K562 (cell line): ENCODE measurements around the gene CPLX3. TPM values are rescaled to one million over a fixed set of nuclear protein-coding genes. Genes with fewer than 3 reads are reported as not detected.

Experiments used
- EWSR1 ChIP-seq: fragments of 450-650 bp; IDR thresholded peaks from 2 replicates; pipeline ENCODE4 v1.6.1; 2018; ENCODE audit warnings: borderline replicate concordance, mild to moderate bottlenecking, low read depth, moderate library complexity; ENCODE audit not compliant: partially characterized antibody
- HLTF ChIP-seq: fragments of 450-650 bp; IDR thresholded peaks from 2 replicates; pipeline ENCODE4 v1.6.1; 2016
- MCM7 ChIP-seq, 2 experiments: fragments of 450-650 bp; IDR thresholded peaks; 2 replicates each; pipeline ENCODE4 v1.6.1; 2016 to 2018
- NCOA6 ChIP-seq: fragments of 450-650 bp; IDR thresholded peaks from 2 replicates; pipeline ENCODE4 v1.6.1; 2017; ENCODE audit warnings: mild to moderate bottlenecking
- NFXL1 ChIP-seq: fragments of 450-650 bp; formaldehyde crosslinking; IDR thresholded peaks from 2 replicates; pipeline ENCODE4 v1.4.0; 2021; ENCODE audit warnings: mild to moderate bottlenecking
- NFYB ChIP-seq: IDR thresholded peaks from 2 replicates; pipeline ENCODE4 v1.6.1; 2011; ENCODE audit warnings: mild to moderate bottlenecking, moderate library complexity; ENCODE audit not compliant: insufficient read length; ENCODE audit errors: extremely low read depth
- POU5F1 ChIP-seq: fragments of 150-350 bp; IDR thresholded peaks from 2 replicates; pipeline ENCODE4 v1.6.1; 2014; ENCODE audit warnings: borderline replicate concordance, low read length, low read depth, mild to moderate bottlenecking; ENCODE audit not compliant: partially characterized antibody
- SP2 ChIP-seq: IDR thresholded peaks from 2 replicates; pipeline ENCODE4 v1.6.1; 2011; ENCODE audit warnings: mild to moderate bottlenecking, low read depth, low read length, moderate library complexity; ENCODE audit not compliant: poor library complexity, severe bottlenecking; ENCODE audit errors: extremely low read depth
- SUPT5H ChIP-seq: fragments of 450-650 bp; IDR thresholded peaks from 2 replicates; pipeline ENCODE4 v1.6.1; 2016
- TAF15 ChIP-seq: fragments of 200-400 bp; formaldehyde crosslinking; IDR thresholded peaks from 2 replicates; pipeline ENCODE4 v1.6.1; 2017; ENCODE audit warnings: mild to moderate bottlenecking, low read depth, low read length, moderate library complexity
- TEAD2 ChIP-seq: fragments of 450-650 bp; IDR thresholded peaks from 2 replicates; pipeline ENCODE4 v1.6.1; 2016; ENCODE audit warnings: missing genetic modification characterization, control low read depth, missing compliant biosample characterization
- TFAM ChIP-seq: fragments of 250-450 bp; sonication (Bioruptor Pico); conservative IDR thresholded peaks from 2 replicates; pipeline ENCODE4 v1.5.0; 2021; ENCODE audit warnings: mild to moderate bottlenecking, moderate library complexity
- TRIM28 ChIP-seq: fragments of 450-650 bp; IDR thresholded peaks from 2 replicates; pipeline ENCODE4 v1.6.1; 2017
- YBX1 ChIP-seq: fragments of 450-650 bp; IDR thresholded peaks from 2 replicates; pipeline ENCODE4 v1.7.1; 2016; ENCODE audit warnings: mild to moderate bottlenecking
- ZBTB7A ChIP-seq: IDR thresholded peaks from 2 replicates; pipeline ENCODE4 v1.6.1; 2011; ENCODE audit warnings: low read depth, mild to moderate bottlenecking, low read length, moderate library complexity, borderline replicate concordance; ENCODE audit not compliant: control insufficient read depth
- ZNF165 ChIP-seq: fragments of 250-450 bp; sonication (Bioruptor Pico); IDR thresholded peaks from 2 replicates; pipeline ENCODE4 v1.4.0; 2020; ENCODE audit warnings: borderline replicate concordance
- ZNF507 ChIP-seq: conservative IDR thresholded peaks from 2 replicates; pipeline ENCODE4 v1.6.1; 2017; ENCODE audit warnings: missing genetic modification characterization, missing compliant biosample characterization
- polyA plus RNA-seq, 8 experiments: library from polyadenylated mRNA; depleted of rRNA in 4 of 8; stranded (reverse) in 5 of 8; unstranded in 3 of 8; fragments of >200 nt; fragmentation: Nextera tagmentation in 2 of 8; fragmentation: Illumina TruSeq in 1 of 8; extraction: Ambion mirVana in 2 of 8; extraction: Trizol in 1 of 8; gene quantifications; 2 replicates each; pipeline versions ENCODE4 v1.2.1 to v1.2.3, GENCODE V29; 2011 to 2014; ENCODE audit warnings: inconsistent platforms in 1 of 8, missing spikeins in 1 of 8
- total RNA-seq, 7 experiments: library from RNA; depleted of rRNA in 6 of 7; stranded (reverse); fragments of >200 nt in 6 of 7; fragmentation: Illumina TruSeq in 2 of 7; extraction: Trizol in 2 of 7; gene quantifications; 2 replicates each; pipeline versions ENCODE4 v1.2.1 to v1.2.3, GENCODE V29; 2011 to 2021; ENCODE audit warnings: low replicate concordance in 1 of 7
- TF ChIP-seq, protein P1 (sequence below): fragments of 450-650 bp; formaldehyde crosslinking; IDR thresholded peaks from 2 replicates; pipeline ENCODE4 v1.4.0; 2020; ENCODE audit warnings: mild to moderate bottlenecking, moderate library complexity
- TF ChIP-seq, protein P2 (sequence below): IDR thresholded peaks from 2 replicates; pipeline ENCODE4 v1.6.1; 2011; ENCODE audit not compliant: insufficient read length; ENCODE audit errors: extremely low read depth
- TF ChIP-seq, protein P3 (sequence below): fragments of 250-450 bp; sonication (Bioruptor Pico); IDR thresholded peaks from 2 replicates; pipeline ENCODE4 v1.8.0; 2021; ENCODE audit warnings: moderate library complexity, mild to moderate bottlenecking, inconsistent platforms
- TF ChIP-seq, protein P4 (sequence below): sonication (generic); formaldehyde crosslinking; IDR thresholded peaks from 2 replicates; pipeline ENCODE4 v1.8.0; 2022; ENCODE audit warnings: missing genetic modification reagents, mild to moderate bottlenecking, moderate library complexity, borderline replicate concordance
- TF ChIP-seq, protein P5 (sequence below): fragments of 250-450 bp; sonication (Bioruptor Pico); IDR thresholded peaks from 2 replicates; pipeline ENCODE4 v1.5.0; 2021; ENCODE audit warnings: mild to moderate bottlenecking, borderline replicate concordance

CPLX3 gene
- total and polyA plus RNA-seq, 9 of the 15 experiments (the other 6 are each of a cell fraction or from before 2014, with no cell fraction given): not detected

DNA sequence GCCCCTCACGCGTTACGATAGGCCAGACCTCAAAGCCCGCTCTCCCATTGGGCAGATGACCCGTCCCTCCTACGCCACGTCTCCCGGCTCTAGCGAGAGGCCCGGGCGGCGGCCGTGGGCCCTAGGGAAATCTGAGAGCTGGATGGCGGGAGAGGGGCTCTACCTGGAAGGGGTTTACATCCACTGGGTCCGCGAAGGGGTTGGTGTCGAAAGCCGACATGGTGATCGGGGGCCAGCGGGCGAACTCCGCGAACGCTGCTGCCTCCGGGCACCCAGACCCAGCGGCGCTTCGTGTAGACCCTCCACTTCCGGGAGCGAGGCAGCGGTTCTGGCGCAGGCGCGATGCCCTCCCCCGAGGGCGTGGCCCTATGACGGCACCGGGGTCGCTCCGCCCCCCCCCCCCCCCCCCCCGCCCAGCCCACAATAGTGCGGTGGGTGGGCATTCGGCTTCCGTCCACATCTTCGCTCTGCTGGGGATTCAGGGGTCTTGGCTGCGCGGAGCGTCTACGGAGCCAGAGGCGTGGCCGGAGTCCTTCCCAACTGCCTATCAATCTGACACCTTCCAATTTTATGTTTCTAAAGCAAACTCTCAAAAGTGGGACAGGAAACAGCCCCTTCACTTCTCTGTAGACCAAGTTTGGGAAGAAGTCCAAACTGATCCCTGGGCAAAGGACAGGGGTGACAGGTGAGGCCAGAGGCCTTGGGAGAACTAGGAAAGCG, 46.8 kb downstream of the CPLX3 start, which contains the start of gene SCAMP2 (continued):
- TF ChIP-seq, protein P1, sequence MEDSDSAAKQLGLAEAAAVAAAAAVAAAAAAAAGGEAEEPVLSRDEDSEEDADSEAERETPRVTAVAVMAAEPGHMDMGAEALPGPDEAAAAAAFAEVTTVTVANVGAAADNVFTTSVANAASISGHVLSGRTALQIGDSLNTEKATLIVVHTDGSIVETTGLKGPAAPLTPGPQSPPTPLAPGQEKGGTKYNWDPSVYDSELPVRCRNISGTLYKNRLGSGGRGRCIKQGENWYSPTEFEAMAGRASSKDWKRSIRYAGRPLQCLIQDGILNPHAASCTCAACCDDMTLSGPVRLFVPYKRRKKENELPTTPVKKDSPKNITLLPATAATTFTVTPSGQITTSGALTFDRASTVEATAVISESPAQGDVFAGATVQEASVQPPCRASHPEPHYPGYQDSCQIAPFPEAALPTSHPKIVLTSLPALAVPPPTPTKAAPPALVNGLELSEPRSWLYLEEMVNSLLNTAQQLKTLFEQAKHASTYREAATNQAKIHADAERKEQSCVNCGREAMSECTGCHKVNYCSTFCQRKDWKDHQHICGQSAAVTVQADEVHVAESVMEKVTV (CRISPR knock-in tag): no peak
- TF ChIP-seq MCM7 (IDR thresholded peaks at IDR 0.05): no peak
- no peak for TF ChIP-seq NCOA6
- TF ChIP-seq YBX1: no peak
- TF ChIP-seq POU5F1: no peak
- TF ChIP-seq, protein P2, sequence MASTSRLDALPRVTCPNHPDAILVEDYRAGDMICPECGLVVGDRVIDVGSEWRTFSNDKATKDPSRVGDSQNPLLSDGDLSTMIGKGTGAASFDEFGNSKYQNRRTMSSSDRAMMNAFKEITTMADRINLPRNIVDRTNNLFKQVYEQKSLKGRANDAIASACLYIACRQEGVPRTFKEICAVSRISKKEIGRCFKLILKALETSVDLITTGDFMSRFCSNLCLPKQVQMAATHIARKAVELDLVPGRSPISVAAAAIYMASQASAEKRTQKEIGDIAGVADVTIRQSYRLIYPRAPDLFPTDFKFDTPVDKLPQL: no peak
- TF ChIP-seq SUPT5H: peak; percentile 96
- peak; percentile 72; the same call in 1 of the 2 replicates for TF ChIP-seq ZBTB7A
- TF ChIP-seq EWSR1: no peak
- TF ChIP-seq NFYB: peak; percentile 68
- no peak for TF ChIP-seq ZNF507 (tag)
- TF ChIP-seq TAF15: no peak
- no peak for TF ChIP-seq NFXL1 (CRISPR knock-in tag)
- no peak for TF ChIP-seq HLTF
- no peak for TF ChIP-seq TFAM (CRISPR knock-in tag)
- TF ChIP-seq, protein P3, sequence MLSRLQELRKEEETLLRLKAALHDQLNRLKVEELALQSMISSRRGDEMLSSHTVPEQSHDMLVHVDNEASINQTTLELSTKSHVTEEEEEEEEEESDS (CRISPR knock-in tag): no peak
- no peak for TF ChIP-seq ZNF165
- peak; percentile 72 for TF ChIP-seq SP2
- no peak for TF ChIP-seq TEAD2 (tag)
- TF ChIP-seq, protein P4, sequence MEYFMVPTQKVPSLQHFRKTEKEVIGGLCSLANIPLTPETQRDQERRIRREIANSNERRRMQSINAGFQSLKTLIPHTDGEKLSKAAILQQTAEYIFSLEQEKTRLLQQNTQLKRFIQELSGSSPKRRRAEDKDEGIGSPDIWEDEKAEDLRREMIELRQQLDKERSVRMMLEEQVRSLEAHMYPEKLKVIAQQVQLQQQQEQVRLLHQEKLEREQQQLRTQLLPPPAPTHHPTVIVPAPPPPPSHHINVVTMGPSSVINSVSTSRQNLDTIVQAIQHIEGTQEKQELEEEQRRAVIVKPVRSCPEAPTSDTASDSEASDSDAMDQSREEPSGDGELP (CRISPR knock-in tag): peak; percentile 91
- TF ChIP-seq, protein P5, sequence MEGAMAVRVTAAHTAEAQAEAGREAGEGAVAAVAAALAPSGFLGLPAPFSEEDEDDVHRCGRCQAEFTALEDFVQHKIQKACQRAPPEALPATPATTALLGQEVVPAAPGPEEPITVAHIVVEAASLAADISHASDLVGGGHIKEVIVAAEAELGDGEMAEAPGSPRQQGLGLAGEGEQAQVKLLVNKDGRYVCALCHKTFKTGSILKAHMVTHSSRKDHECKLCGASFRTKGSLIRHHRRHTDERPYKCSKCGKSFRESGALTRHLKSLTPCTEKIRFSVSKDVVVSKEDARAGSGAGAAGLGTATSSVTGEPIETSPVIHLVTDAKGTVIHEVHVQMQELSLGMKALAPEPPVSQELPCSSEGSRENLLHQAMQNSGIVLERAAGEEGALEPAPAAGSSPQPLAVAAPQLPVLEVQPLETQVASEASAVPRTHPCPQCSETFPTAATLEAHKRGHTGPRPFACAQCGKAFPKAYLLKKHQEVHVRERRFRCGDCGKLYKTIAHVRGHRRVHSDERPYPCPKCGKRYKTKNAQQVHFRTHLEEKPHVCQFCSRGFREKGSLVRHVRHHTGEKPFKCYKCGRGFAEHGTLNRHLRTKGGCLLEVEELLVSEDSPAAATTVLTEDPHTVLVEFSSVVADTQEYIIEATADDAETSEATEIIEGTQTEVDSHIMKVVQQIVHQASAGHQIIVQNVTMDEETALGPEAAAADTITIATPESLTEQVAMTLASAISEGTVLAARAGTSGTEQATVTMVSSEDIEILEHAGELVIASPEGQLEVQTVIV (CRISPR knock-in tag): no peak
- no peak for TF ChIP-seq TRIM28
